ENCODE data around the gene CTPS1.
A peak's percentile ranks its signal among the peaks of the same experiment; 100 is the strongest.

The CTPS1 gene, protein sequence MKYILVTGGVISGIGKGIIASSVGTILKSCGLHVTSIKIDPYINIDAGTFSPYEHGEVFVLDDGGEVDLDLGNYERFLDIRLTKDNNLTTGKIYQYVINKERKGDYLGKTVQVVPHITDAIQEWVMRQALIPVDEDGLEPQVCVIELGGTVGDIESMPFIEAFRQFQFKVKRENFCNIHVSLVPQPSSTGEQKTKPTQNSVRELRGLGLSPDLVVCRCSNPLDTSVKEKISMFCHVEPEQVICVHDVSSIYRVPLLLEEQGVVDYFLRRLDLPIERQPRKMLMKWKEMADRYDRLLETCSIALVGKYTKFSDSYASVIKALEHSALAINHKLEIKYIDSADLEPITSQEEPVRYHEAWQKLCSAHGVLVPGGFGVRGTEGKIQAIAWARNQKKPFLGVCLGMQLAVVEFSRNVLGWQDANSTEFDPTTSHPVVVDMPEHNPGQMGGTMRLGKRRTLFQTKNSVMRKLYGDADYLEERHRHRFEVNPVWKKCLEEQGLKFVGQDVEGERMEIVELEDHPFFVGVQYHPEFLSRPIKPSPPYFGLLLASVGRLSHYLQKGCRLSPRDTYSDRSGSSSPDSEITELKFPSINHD

GRCh38 chr1:40979241-40980067 is at the start of gene CTPS1:
CTPS1 (plus strand) TSS chr1:40979696; CDS start chr1:40983291, 3,595 bp downstream.
- Histone ChIP-seq H3K27me3 (ENCODE audit: control insufficient read depth in 1 of 2, insufficient read depth in 2 of 2, low read length in 2 of 2) (no peaks in the 10 kb centered on the region), H3K9me3 (ENCODE audit: low read length) (no peaks in the 10 kb centered on the region), H3K9ac (ENCODE audit: low read length) (peak within 1 kb of the TSS; percentile 80), H3K4me3 (ENCODE audit: low read depth in 1 of 2, low read length in 2 of 2) (peak within 1 kb of the TSS; percentile 72 to 91), H3K36me3 (ENCODE audit: insufficient read depth, low read length) (peaks cover 5% of the 10 kb centered on the region), H3K4me1 (ENCODE audit: insufficient read depth, low read length) (peaks cover 46% of the 10 kb centered on the region), H3K27ac (ENCODE audit: low read depth, low read length) (peak within 1 kb of the TSS; percentile 87)

- H3K4me1 ChIP-seq (ENCODE audit: insufficient read depth, low read length), result no peaks in the 10 kb centered on the region
- H3K27me3 ChIP-seq (ENCODE audit: control insufficient read depth in 1 of 2, insufficient read depth in 2 of 2, low read length in 2 of 2), result no peaks in the 10 kb centered on the region
- no peak overlapping the region for H3K27ac ChIP-seq (ENCODE audit: low read depth, low read length)
- H3K4me3 ChIP-seq (ENCODE audit: low read depth in 1 of 2, low read length in 2 of 2), result no peak overlapping the region
- H3K36me3 ChIP-seq (ENCODE audit: insufficient read depth, low read length), result no peaks in the 10 kb centered on the region
- H3K9ac ChIP-seq (ENCODE audit: low read length), result no peak overlapping the region
- no peaks in the 10 kb centered on the region for H3K9me3 ChIP-seq (ENCODE audit: low read length)
Observed at GRCh38 chr1:40930174-40930964, 49.1 kb upstream of the CTPS1 start.

GRCh38 chr1:40931601-40932000 is 47.9 kb upstream of the CTPS1 start:
- Histone ChIP-seq H3K4me3 (ENCODE audit: low read depth in 1 of 2, low read length in 2 of 2) (no peak overlapping the region), H3K27me3 (ENCODE audit: control insufficient read depth in 1 of 2, insufficient read depth in 2 of 2, low read length in 2 of 2) (no peaks in the 10 kb centered on the region), H3K36me3 (ENCODE audit: insufficient read depth, low read length) (no peaks in the 10 kb centered on the region), H3K9ac (ENCODE audit: low read length) (no peak overlapping the region), H3K27ac (ENCODE audit: low read depth, low read length) (no peak overlapping the region), H3K4me1 (ENCODE audit: insufficient read depth, low read length) (no peaks in the 10 kb centered on the region), H3K9me3 (ENCODE audit: low read length) (no peaks in the 10 kb centered on the region)

DNA sequence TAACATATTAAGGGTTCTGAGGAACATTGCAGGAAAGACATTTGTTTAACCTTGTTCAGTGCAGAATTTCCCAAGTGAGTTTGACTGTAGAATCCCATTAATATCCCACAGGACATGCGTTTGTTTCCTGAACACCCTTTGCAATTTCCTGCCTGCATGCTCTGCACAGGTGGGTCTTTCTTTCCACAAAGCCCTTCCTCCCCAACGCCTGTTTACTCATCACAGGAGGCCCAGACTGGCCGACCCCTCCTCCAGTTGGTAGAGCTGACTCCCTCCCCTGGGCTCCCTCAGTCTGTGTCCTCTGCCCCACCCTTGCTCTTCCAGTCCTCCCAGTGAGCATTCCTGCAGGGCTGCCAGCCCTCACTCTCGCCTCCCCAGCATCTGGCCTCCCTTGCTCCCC is 47.5 kb upstream of the CTPS1 start:
- no peak overlapping the region for H3K4me3 ChIP-seq (ENCODE audit: low read depth in 1 of 2, low read length in 2 of 2)
- H3K9me3 ChIP-seq (ENCODE audit: low read length), result no peaks in the 10 kb centered on the region
- no peaks in the 10 kb centered on the region for H3K36me3 ChIP-seq (ENCODE audit: insufficient read depth, low read length)
- no peak overlapping the region for H3K9ac ChIP-seq (ENCODE audit: low read length)
- H3K4me1 ChIP-seq (ENCODE audit: insufficient read depth, low read length), result no peaks in the 10 kb centered on the region
- H3K27ac ChIP-seq (ENCODE audit: low read depth, low read length), result no peak overlapping the region
- H3K27me3 ChIP-seq (ENCODE audit: control insufficient read depth in 1 of 2, insufficient read depth in 2 of 2, low read length in 2 of 2), result no peaks in the 10 kb centered on the region

GRCh38 chr1:40936931-40937339 is 42.6 kb upstream of the CTPS1 start:
- Histone ChIP-seq H3K27ac (ENCODE audit: low read depth, low read length) (no peak overlapping the region), H3K27me3 (ENCODE audit: control insufficient read depth in 1 of 2, insufficient read depth in 2 of 2, low read length in 2 of 2) (no peaks in the 10 kb centered on the region), H3K4me3 (ENCODE audit: low read depth in 1 of 2, low read length in 2 of 2) (no peak overlapping the region), H3K9me3 (ENCODE audit: low read length) (no peaks in the 10 kb centered on the region), H3K4me1 (ENCODE audit: insufficient read depth, low read length) (no peaks in the 10 kb centered on the region), H3K36me3 (ENCODE audit: insufficient read depth, low read length) (no peaks in the 10 kb centered on the region), H3K9ac (ENCODE audit: low read length) (no peak overlapping the region)

DNA sequence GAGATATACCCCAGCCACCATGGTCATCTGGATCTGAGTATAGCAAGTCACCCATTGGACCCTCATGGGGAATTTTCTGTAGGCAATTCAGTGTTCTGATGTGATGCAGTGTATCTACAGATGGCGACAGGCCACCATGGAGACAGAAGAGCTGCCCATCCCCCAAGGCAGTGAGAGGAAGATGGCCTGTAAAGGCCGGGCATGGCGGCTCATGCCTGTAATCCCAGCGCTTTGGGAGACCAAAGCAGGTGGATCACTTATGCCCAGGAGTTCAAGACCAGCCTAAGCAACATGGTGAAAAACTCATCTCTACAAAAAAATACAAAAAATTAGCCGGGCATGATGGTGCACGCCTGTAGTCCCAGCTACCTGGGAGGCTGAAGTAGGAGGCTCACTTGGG is 41.1 kb upstream of the CTPS1 start:
- no peak overlapping the region for H3K4me3 ChIP-seq (ENCODE audit: low read depth in 1 of 2, low read length in 2 of 2)
- no peak overlapping the region for H3K9ac ChIP-seq (ENCODE audit: low read length)
- no peak overlapping the region for H3K27ac ChIP-seq (ENCODE audit: low read depth, low read length)
- H3K27me3 ChIP-seq (ENCODE audit: control insufficient read depth in 1 of 2, insufficient read depth in 2 of 2, low read length in 2 of 2), result no peaks in the 10 kb centered on the region
- H3K4me1 ChIP-seq (ENCODE audit: insufficient read depth, low read length), result peaks cover 7% of the 10 kb centered on the region
- H3K36me3 ChIP-seq (ENCODE audit: insufficient read depth, low read length), result no peaks in the 10 kb centered on the region
- H3K9me3 ChIP-seq (ENCODE audit: low read length), result no peaks in the 10 kb centered on the region

GRCh38 chr1:40939320-40940059 is 40.0 kb upstream of the CTPS1 start:
- no peak overlapping the region for H3K9ac ChIP-seq (ENCODE audit: low read length)
- H3K9me3 ChIP-seq (ENCODE audit: low read length), result no peaks in the 10 kb centered on the region
- no peak overlapping the region for H3K4me3 ChIP-seq (ENCODE audit: low read depth in 1 of 2, low read length in 2 of 2)
- peaks cover 18% of the 10 kb centered on the region for H3K4me1 ChIP-seq (ENCODE audit: insufficient read depth, low read length)
- no peaks in the 10 kb centered on the region for H3K27me3 ChIP-seq (ENCODE audit: control insufficient read depth in 1 of 2, insufficient read depth in 2 of 2, low read length in 2 of 2)
- H3K27ac ChIP-seq (ENCODE audit: low read depth, low read length), result no peak overlapping the region
- no peaks in the 10 kb centered on the region for H3K36me3 ChIP-seq (ENCODE audit: insufficient read depth, low read length)

- H3K27ac ChIP-seq (ENCODE audit: low read depth, low read length), result peak overlapping the region; percentile 87
- H3K9ac ChIP-seq (ENCODE audit: low read length), result peak overlapping the region; percentile 65
- H3K27me3 ChIP-seq (ENCODE audit: control insufficient read depth in 1 of 2, insufficient read depth in 2 of 2, low read length in 2 of 2), result no peaks in the 10 kb centered on the region
- peaks cover 38% of the 10 kb centered on the region for H3K4me1 ChIP-seq (ENCODE audit: insufficient read depth, low read length)
- no peaks in the 10 kb centered on the region for H3K36me3 ChIP-seq (ENCODE audit: insufficient read depth, low read length)
- H3K4me3 ChIP-seq (ENCODE audit: low read depth in 1 of 2, low read length in 2 of 2), result peak overlapping the region in 1 of 2 donors; percentile 28
- no peaks in the 10 kb centered on the region for H3K9me3 ChIP-seq (ENCODE audit: low read length)
Observed at GRCh38 chr1:40944326-40944725, 35.2 kb upstream of the CTPS1 start.

- H3K9ac ChIP-seq (ENCODE audit: low read length), result peak overlapping the region; percentile 25
- peaks cover 38% of the 10 kb centered on the region for H3K4me1 ChIP-seq (ENCODE audit: insufficient read depth, low read length)
- peak overlapping the region; percentile 79 for H3K27ac ChIP-seq (ENCODE audit: low read depth, low read length)
- no peaks in the 10 kb centered on the region for H3K9me3 ChIP-seq (ENCODE audit: low read length)
- H3K4me3 ChIP-seq (ENCODE audit: low read depth in 1 of 2, low read length in 2 of 2), result peak overlapping the region in 1 of 2 donors; percentile 41
- H3K36me3 ChIP-seq (ENCODE audit: insufficient read depth, low read length), result no peaks in the 10 kb centered on the region
- H3K27me3 ChIP-seq (ENCODE audit: control insufficient read depth in 1 of 2, insufficient read depth in 2 of 2, low read length in 2 of 2), result no peaks in the 10 kb centered on the region
Observed at GRCh38 chr1:40944841-40945430, 34.6 kb upstream of the CTPS1 start.

GRCh38 chr1:40945491-40945973 is 34.0 kb upstream of the CTPS1 start:
- Histone ChIP-seq H3K4me1 (ENCODE audit: insufficient read depth, low read length) (peaks cover 38% of the 10 kb centered on the region), H3K4me3 (ENCODE audit: low read depth in 1 of 2, low read length in 2 of 2) (peak overlapping the region in 1 of 2 donors; percentile 41), H3K27me3 (ENCODE audit: control insufficient read depth in 1 of 2, insufficient read depth in 2 of 2, low read length in 2 of 2) (no peaks in the 10 kb centered on the region), H3K9me3 (ENCODE audit: low read length) (no peaks in the 10 kb centered on the region), H3K36me3 (ENCODE audit: insufficient read depth, low read length) (no peaks in the 10 kb centered on the region), H3K9ac (ENCODE audit: low read length) (peak overlapping the region; percentile 25), H3K27ac (ENCODE audit: low read depth, low read length) (peak overlapping the region; percentile 79)
